Measurements from ENCODE around the gene TNFAIP8L3. TPM values are rescaled to one million over a fixed set of nuclear protein-coding genes. Genes with fewer than 3 reads are reported as not detected.

Gene TNFAIP8L3
- total and polyA plus RNA-seq, 8 donors: 0.58 to 12.5 (median 5.9) TPM; not detected in 1

DNA sequence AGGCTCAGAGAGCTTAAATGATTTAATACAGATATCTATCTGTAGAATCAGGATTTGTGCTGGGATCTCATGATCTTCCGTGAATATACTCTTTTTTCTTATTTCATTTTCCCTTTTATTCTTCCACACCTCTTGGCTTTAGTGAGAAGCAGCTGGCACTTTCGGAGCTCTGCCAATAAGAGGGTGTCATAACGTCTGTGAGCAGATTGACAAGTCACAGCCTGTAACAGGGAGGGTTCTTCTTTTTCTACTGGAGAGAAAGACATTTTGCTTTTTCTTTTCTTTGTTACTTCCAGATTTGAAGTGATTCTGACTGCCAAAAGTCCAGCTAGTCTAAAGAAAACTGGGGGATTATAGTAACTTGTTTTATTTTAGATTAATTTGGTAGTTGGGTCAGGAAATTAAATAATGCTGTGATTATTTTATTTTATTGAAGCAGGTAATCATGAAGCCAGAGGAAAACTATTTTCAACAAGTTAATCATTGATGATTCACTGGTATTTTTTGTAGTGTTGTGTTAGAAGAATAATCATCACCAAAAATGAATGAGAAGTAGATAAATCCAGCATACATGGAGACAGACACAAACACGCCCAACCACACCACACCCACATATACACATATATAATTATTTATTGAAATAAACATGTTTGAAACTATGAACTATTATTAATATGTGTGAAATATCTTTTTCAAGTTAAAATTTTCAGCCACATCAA lies 69.8 kb downstream of the TNFAIP8L3 start:
- no peak for DNase-seq
- intact Hi-C loops (cut with DNase I; ENCODE audit: low total_unique reads): no loop called here
- Histone ChIP-seq H3K27ac (no peak overlapping the region), H3K4me3 (no peak overlapping the region), H3K36me3 (no peaks in the 10 kb centered on the region), H3K9me3 (no peaks in the 10 kb centered on the region), H3K4me1 (no peaks in the 10 kb centered on the region), H3K27me3 (no peaks in the 10 kb centered on the region)
- TF ChIP-seq POLR2A (IDR thresholded peaks at IDR 0.05): no peak
- no peak for TF ChIP-seq POLR2AphosphoS5 (IDR thresholded peaks at IDR 0.05)
- no peak for TF ChIP-seq EP300 (IDR thresholded peaks at IDR 0.05)
- TF ChIP-seq, protein P1, sequence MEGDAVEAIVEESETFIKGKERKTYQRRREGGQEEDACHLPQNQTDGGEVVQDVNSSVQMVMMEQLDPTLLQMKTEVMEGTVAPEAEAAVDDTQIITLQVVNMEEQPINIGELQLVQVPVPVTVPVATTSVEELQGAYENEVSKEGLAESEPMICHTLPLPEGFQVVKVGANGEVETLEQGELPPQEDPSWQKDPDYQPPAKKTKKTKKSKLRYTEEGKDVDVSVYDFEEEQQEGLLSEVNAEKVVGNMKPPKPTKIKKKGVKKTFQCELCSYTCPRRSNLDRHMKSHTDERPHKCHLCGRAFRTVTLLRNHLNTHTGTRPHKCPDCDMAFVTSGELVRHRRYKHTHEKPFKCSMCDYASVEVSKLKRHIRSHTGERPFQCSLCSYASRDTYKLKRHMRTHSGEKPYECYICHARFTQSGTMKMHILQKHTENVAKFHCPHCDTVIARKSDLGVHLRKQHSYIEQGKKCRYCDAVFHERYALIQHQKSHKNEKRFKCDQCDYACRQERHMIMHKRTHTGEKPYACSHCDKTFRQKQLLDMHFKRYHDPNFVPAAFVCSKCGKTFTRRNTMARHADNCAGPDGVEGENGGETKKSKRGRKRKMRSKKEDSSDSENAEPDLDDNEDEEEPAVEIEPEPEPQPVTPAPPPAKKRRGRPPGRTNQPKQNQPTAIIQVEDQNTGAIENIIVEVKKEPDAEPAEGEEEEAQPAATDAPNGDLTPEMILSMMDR (IDR thresholded peaks at IDR 0.05): no peak
- WGBS, 5 donors: 59 to 78% (median 69%) methylated on average over 4 of the region's 4 CpGs

DNA sequence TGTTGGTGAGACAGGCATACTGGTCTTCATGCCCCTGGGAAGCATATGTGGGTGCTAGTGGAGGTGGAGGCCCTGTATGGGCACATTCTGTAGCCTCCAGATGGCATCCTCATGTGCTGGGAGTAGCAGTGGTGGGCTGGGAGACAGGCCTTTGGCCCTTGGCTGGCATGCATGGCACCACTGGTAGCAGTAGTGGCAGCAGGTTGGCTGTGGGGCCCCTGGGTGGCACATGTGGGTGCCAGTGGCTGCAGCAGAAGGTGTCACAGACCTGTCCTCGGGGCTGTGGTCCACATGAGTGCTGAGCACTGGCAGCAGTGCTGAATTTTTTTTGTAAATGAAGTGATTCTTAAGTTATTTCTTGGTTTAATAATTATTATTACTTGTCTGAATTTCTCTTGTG lies 71.2 kb downstream of the TNFAIP8L3 start:
- Histone ChIP-seq H3K9me3 (peaks cover 0 to 6% (median 0%) of the 10 kb centered on the region in 4 donors), H3K36me3 (no peaks in the 10 kb centered on the region), H3K27ac (no peak overlapping the region), H3K4me1 (no peaks in the 10 kb centered on the region), H3K27me3 (no peaks in the 10 kb centered on the region), H3K4me3 (no peak overlapping the region)
- WGBS, 5 donors: 82 to 97% (median 95%) methylated on average over 1 of the region's 1 CpG; no CpG with 5 or more reads in 1 of the 5 donors
- TF ChIP-seq POLR2AphosphoS5 (IDR thresholded peaks at IDR 0.05): no peak
- TF ChIP-seq EP300 (IDR thresholded peaks at IDR 0.05): no peak
- intact Hi-C loops (cut with DNase I; ENCODE audit: low total_unique reads): no loop called here
- DNase-seq: no peak

DNA sequence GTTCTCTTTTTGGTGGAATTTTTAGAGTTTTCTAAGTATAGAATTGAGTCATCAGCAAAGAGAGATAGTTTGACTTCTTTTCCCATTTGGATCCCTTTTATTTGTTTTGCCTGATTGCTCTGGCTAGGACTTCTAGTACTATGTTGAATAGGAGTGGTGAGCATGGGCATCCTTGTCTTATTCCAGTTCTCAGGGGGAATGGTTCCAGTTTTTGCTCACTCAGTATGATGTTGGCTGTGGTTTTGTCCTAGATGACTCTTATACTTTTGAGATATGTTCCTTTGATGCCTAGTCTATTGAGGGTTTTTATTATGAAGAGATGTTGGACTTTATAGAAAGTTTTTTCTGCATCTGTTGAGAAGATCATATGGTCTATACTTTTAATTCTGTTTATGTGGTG lies 72.5 kb downstream of the TNFAIP8L3 start:
- intact Hi-C loops (cut with DNase I; ENCODE audit: low total_unique reads): no loop called here
- no peaks in the 10 kb centered on the region for H3K4me1 ChIP-seq
- DNase-seq: no peak

DNA sequence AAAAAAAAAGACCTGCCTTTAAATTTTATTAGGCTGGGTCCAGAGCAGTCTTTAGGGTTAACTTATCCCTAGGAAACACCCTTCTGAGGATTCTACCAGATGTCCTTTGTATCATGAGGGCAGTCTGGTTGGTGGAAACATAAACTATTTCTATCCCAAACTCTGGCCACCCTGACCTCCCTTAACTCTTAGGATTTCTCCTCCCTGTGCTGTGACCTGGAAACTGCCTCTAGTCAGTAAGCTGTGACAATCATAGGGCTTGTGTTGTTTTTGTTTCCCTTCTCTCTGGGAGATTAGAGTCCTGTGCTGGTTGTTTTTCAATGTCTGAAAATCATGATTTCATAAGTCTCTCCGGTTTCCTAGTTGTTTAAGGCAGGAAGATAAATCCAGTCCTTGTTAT lies 78.1 kb downstream of the TNFAIP8L3 start:
- no peak for DNase-seq
- no peak overlapping the region for H3K27ac ChIP-seq
- no peaks in the 10 kb centered on the region for H3K36me3 ChIP-seq
- intact Hi-C loops (cut with DNase I; ENCODE audit: low total_unique reads): no loop called here
- no peak for TF ChIP-seq POLR2A (IDR thresholded peaks at IDR 0.05)
- no peak for TF ChIP-seq EP300 (IDR thresholded peaks at IDR 0.05)
- TF ChIP-seq POLR2AphosphoS5 (IDR thresholded peaks at IDR 0.05): no peak
- TF ChIP-seq, protein P1 (IDR thresholded peaks at IDR 0.05): no peak
- WGBS, 5 donors: 63 to 86% (median 76%) methylated on average over 1 of the region's 1 CpG
- H3K4me1 ChIP-seq: no peaks in the 10 kb centered on the region
- no peak overlapping the region for H3K4me3 ChIP-seq
- no peaks in the 10 kb centered on the region for H3K27me3 ChIP-seq
- peaks cover 0 to 6% (median 0%) of the 10 kb centered on the region in 4 donors for H3K9me3 ChIP-seq

More for the DNA sequence above, 72.5 kb downstream of the TNFAIP8L3 start:
- no peak overlapping the region for H3K27ac ChIP-seq
- no peaks in the 10 kb centered on the region for H3K36me3 ChIP-seq
- TF ChIP-seq EP300 (IDR thresholded peaks at IDR 0.05) (no peak), POLR2AphosphoS5 (IDR thresholded peaks at IDR 0.05) (no peak), POLR2A (IDR thresholded peaks at IDR 0.05) (no peak)
- TF ChIP-seq, protein P1 (IDR thresholded peaks at IDR 0.05): no peak
- peaks cover 0 to 6% (median 0%) of the 10 kb centered on the region in 4 donors for H3K9me3 ChIP-seq
- no peak overlapping the region for H3K4me3 ChIP-seq
- no peaks in the 10 kb centered on the region for H3K27me3 ChIP-seq

DNA sequence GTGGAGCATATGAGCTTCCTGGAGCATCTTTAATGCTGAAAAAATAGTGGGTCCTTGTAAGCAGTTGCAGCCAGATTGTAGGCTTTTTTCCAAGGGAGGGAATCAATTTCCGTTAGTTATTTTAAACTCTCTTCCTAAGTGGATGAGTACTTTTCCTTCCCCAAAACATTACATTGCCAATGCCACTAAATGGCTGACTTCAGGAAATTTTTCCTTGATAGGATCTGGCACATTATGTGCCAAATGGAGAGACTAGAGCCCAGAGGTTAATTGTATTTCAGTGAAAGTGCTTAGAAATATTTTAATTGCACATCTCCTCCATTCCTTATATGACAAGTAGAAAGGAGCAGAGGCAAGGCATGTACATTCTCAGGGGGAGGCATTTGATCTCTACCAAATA lies 83.5 kb downstream of the TNFAIP8L3 start:
- DNase-seq: no peak
- Histone ChIP-seq H3K36me3 (peaks cover 0 to 23% (median 3%) of the 10 kb centered on the region in 4 donors), H3K4me3 (no peak overlapping the region), H3K27ac (no peak overlapping the region), H3K9me3 (no peaks in the 10 kb centered on the region), H3K27me3 (no peaks in the 10 kb centered on the region), H3K4me1 (no peaks in the 10 kb centered on the region)
- TF ChIP-seq, protein P1 (IDR thresholded peaks at IDR 0.05): no peak
- TF ChIP-seq POLR2A (IDR thresholded peaks at IDR 0.05): no peak
- TF ChIP-seq POLR2AphosphoS5 (IDR thresholded peaks at IDR 0.05): no peak
- no peak for TF ChIP-seq EP300 (IDR thresholded peaks at IDR 0.05)
- intact Hi-C loops (cut with DNase I; ENCODE audit: low total_unique reads): no loop called here
- WGBS, 5 donors: 61 to 83% (median 77%) methylated on average over 1 of the region's 1 CpG
